Fibroblast of mammary gland (primary cell): Measurements from ENCODE around the gene OR14A2.
"Not testable (repeated sequence)": the region's sequence is repeated elsewhere in the genome, so short reads cannot be mapped to it uniquely, and the experiment has no call there.

Source experiments
- DNase-seq: peaks from one replicate; pipeline ENCODE4 v3.0.0-alpha.2; 2010; ENCODE audit warnings: low read depth
- H3K4me3 ChIP-seq: 2 replicates; pipeline ENCODE4 v1.5.1; 2011; ENCODE audit warnings: low read depth, mild to moderate bottlenecking, low read length, moderate library complexity; ENCODE audit not compliant: control insufficient read depth
- CTCF ChIP-seq: conservative IDR thresholded peaks from 2 replicates; pipeline ENCODE4 v1.5.1; 2011; ENCODE audit warnings: low read depth, low read length, inconsistent platforms; ENCODE audit not compliant: control insufficient read depth, insufficient read depth

The OR14A2 gene

GRCh38 chr1:247746391-247746935 lies 1.5 kb downstream of the OR14A2 start:
- H3K4me3 ChIP-seq = no peak overlapping the region
- DNase-seq = no peak
- no peak for TF ChIP-seq CTCF

- DNase-seq = peak; percentile 6
- not testable (repeated sequence) for H3K4me3 ChIP-seq
Observed at GRCh38 chr1:247742215-247742760, 5.7 kb downstream of the OR14A2 start.

- H3K4me3 ChIP-seq = no peak overlapping the region
- TF ChIP-seq CTCF = no peak
- DNase-seq = no peak
Observed at GRCh38 chr1:247741756-247742155, 6.2 kb downstream of the OR14A2 start.

GRCh38 chr1:247740721-247741120 lies 7.2 kb downstream of the OR14A2 start:
- no peak for DNase-seq
- TF ChIP-seq CTCF = no peak
- no peak overlapping the region for H3K4me3 ChIP-seq

- no peak for DNase-seq
- H3K4me3 ChIP-seq = no peak within 1 kb of the TSS
- no peak for TF ChIP-seq CTCF
Observed at GRCh38 chr1:247738315-247738714, 9.6 kb downstream of the OR14A2 start, which contains the start of gene OR14K1. Gene OR14K1 (plus strand): TSS chr1:247738615. CDS start chr1:247738615, 0 bp downstream.

- H3K4me3 ChIP-seq = no peak overlapping the region
- TF ChIP-seq CTCF = no peak
- DNase-seq = no peak
Observed at GRCh38 chr1:247721222-247721621, 26.7 kb downstream of the OR14A2 start.

- H3K4me3 ChIP-seq = no peak within 1 kb of the TSS
- DNase-seq = no peak
- TF ChIP-seq CTCF = no peak
Observed at GRCh38 chr1:247716546-247716945, 31.4 kb downstream of the OR14A2 start, which contains the start of gene OR6F1. Gene OR6F1 (minus strand): TSS chr1:247716646. CDS start chr1:247712755, 3,891 bp downstream.
